HepG2 (cell line): ENCODE data around the gene LHX1. TPM values are rescaled to one million over a fixed set of nuclear protein-coding genes. Genes with fewer than 3 reads are reported as not detected.

Experiments
- ATAC-seq: fragments of 200-7000 bp; cut with Tn5 transposase; 3 replicates; pipeline ENCODE4 v1.9.1; 2020; ENCODE audit warnings: mild to moderate bottlenecking, moderate library complexity
- BruUV-seq: library from RNA; stranded (reverse); fragments of 400-500 nt; replicated peaks from 2 replicates; lab custom pipeline; 2021; lab: Mats Ljungman, UMichigan
- CTCF ChIA-PET: fragments of 300-600 bp; formaldehyde crosslinking; extraction: SDS; loops from one replicate; lab custom pipeline; 2021; ENCODE audit warnings: low total read pairs, inconsistent platforms, low intra/inter-chr PET ratio; lab: Yijun Ruan, JAX
- POLR2A ChIA-PET: fragments of 350-600 bp; sonication (Branson Sonifier 250); formaldehyde crosslinking; loops from one replicate; lab custom pipeline; 2020; ENCODE audit warnings: antibody characterized with exemption, inconsistent platforms; lab: Yijun Ruan, JAX
- DNase-seq: peaks from one replicate; pipeline ENCODE4 v3.0.0-alpha.2; 2015; ENCODE audit warnings: low spot score
- FAIRE-seq: peaks from 3 replicates; lab custom pipeline; 2011; peaks lifted over from hg19 to GRCh38; lab: Jason Lieb, UNC
- H2AFZ ChIP-seq: one replicate; pipeline ENCODE4 v1.6.1; 2011; ENCODE audit warnings: low read length, inconsistent platforms
- H3K27ac ChIP-seq: fragments of 300-600 bp; 3 replicates; pipeline ENCODE4 v1.8.0; 2011; ENCODE audit warnings: mixed run types, mild to moderate bottlenecking, mixed read lengths, low read length, inconsistent platforms; ENCODE audit not compliant: insufficient read depth; ENCODE audit errors: extremely low read length
- H3K27me3 ChIP-seq, 2 experiments: fragments of 200-600 bp in 1 of 2; 2 replicates in 1 of 2; 3 replicates in 1 of 2; pipeline versions ENCODE4 v1.6.0 to v1.8.0; 2011; ENCODE audit warnings: low read length in 2 of 2, mild to moderate bottlenecking in 2 of 2, moderate library complexity in 2 of 2, inconsistent platforms in 1 of 2; ENCODE audit not compliant: insufficient read depth in 2 of 2, control insufficient read depth in 1 of 2
- H3K36me3 ChIP-seq, 2 experiments: fragments of 200-600 bp in 1 of 2; replicated peaks in 1 of 2; 2 replicates in 1 of 2; 3 replicates in 1 of 2; pipeline versions ENCODE4 v1.5.1 to v1.8.0; 2011; ENCODE audit warnings: low read length in 2 of 2, inconsistent platforms in 1 of 2; ENCODE audit not compliant: insufficient read depth in 2 of 2, control insufficient read depth in 1 of 2
- H3K4me1 ChIP-seq: 2 replicates; pipeline ENCODE4 v1.5.1; 2012; ENCODE audit warnings: low read length, inconsistent platforms; ENCODE audit not compliant: insufficient read depth
- H3K4me2 ChIP-seq: 2 replicates; pipeline ENCODE4 v1.6.0; 2011; ENCODE audit warnings: low read depth, low read length, inconsistent platforms
- H3K4me3 ChIP-seq, 3 experiments: fragments of 200-600 bp in 1 of 3; sonication (generic), shearing (Covaris generic) in 1 of 3; replicated peaks in 1 of 3; 2 replicates each; pipeline ENCODE4 v1.5.1; 2011 to 2016; ENCODE audit warnings: low read length in 3 of 3, inconsistent platforms in 2 of 3, low read depth in 2 of 3, mild to moderate bottlenecking in 2 of 3, control low read depth in 1 of 3, mixed read lengths in 1 of 3; ENCODE audit not compliant: insufficient read depth in 1 of 3
- H3K79me2 ChIP-seq: one replicate; pipeline ENCODE4 v1.6.1; 2011; ENCODE audit warnings: low read length, inconsistent platforms; ENCODE audit not compliant: insufficient read depth
- H3K9ac ChIP-seq: 2 replicates; pipeline ENCODE4 v1.6.0; 2011; ENCODE audit warnings: mild to moderate bottlenecking, low read depth, low read length, inconsistent platforms; ENCODE audit not compliant: insufficient read depth
- H3K9me3 ChIP-seq: 2 replicates; pipeline ENCODE4 v1.5.1; 2012; ENCODE audit warnings: mild to moderate bottlenecking, low read length
- H4K20me1 ChIP-seq: 2 replicates; pipeline ENCODE4 v1.6.0; 2011; ENCODE audit warnings: inconsistent platforms, mild to moderate bottlenecking, low read length, moderate library complexity; ENCODE audit not compliant: insufficient read depth
- HIVEP1 ChIP-seq: sonication (generic); formaldehyde crosslinking; IDR thresholded peaks from 2 replicates; pipeline ENCODE4 v1.4.0; 2020; ENCODE audit warnings: mild to moderate bottlenecking, missing genetic modification reagents
- MAFF ChIP-seq: IDR thresholded peaks from 2 replicates; pipeline ENCODE4 v1.6.1; 2011; ENCODE audit warnings: low read depth, low read length, improper control_type of control experiment
- MAFK ChIP-seq, 2 experiments: IDR thresholded peaks in 1 of 2; conservative IDR thresholded peaks in 1 of 2; 2 replicates each; pipeline ENCODE4 v1.6.1; 2011; ENCODE audit warnings: improper control_type of control experiment in 2 of 2, low read length in 2 of 2
- SOX6 ChIP-seq, 2 experiments: fragments of 450-650 bp in 1 of 2; sonication (generic) in 1 of 2; formaldehyde crosslinking in 1 of 2; IDR thresholded peaks; 2 replicates each; pipeline versions ENCODE4 v1.4.0 to v1.6.1; 2017 to 2020; ENCODE audit warnings: antibody characterized with exemption in 1 of 2, mild to moderate bottlenecking in 1 of 2, missing genetic modification reagents in 1 of 2
- ZNF629 ChIP-seq: sonication (generic); formaldehyde crosslinking; conservative IDR thresholded peaks from 2 replicates; pipeline ENCODE4 v1.5.0; 2020; ENCODE audit warnings: missing genetic modification reagents
- WGBS: methylation state at CpG from one replicate; pipeline ENCODE4 v1.1.6; 2017; ENCODE audit warnings: low lambda C conversion rate; 5-methylcytosine and 5-hydroxymethylcytosine counted together
- in situ Hi-C: cut with HindIII; loops from 2 replicates; pipeline ENCODE4 v1.10.0; 2017; ENCODE audit warnings: low pct_unique_long_range_greater_than_20kb; ENCODE audit not compliant: extremely low pct_ligation_motif_present
- intact Hi-C: fragments of 100-400 bp; cut with micrococcal nuclease; formaldehyde crosslinking; loops from one replicate; pipeline ENCODE4 v1.10.0; 2022; ENCODE audit not compliant: unreplicated experiment
- polyA plus RNA-seq, 8 experiments: library from polyadenylated mRNA; depleted of rRNA in 3 of 8; stranded (reverse) in 7 of 8; unstranded in 1 of 8; fragments of >200 nt; fragmentation: Illumina TruSeq in 4 of 8; extraction: Trizol in 4 of 8; gene quantifications; 2 replicates each; pipeline versions ENCODE4 v1.2.1 to v1.2.3, GENCODE V29; 2011 to 2016; ENCODE audit warnings: low read depth in 4 of 8, missing spikeins in 1 of 8, mixed read lengths in 1 of 8; ENCODE audit not compliant: insufficient read depth in 1 of 8
- total RNA-seq, 5 experiments: library from RNA; depleted of rRNA; stranded (reverse); fragments of >200 nt; fragmentation: Illumina TruSeq; extraction: Trizol; gene quantifications; 2 replicates each; pipeline ENCODE4 v1.2.3, GENCODE V29; 2016; ENCODE audit warnings: low read depth in 1 of 5

The LHX1 gene
- total and polyA plus RNA-seq, 2 of the 13 experiments (the other 11 are each of a cell fraction or from before 2014, with no cell fraction given), result not detected

GRCh38 chr17:36951084-36951789 is 14.0 kb downstream of the LHX1 start:
- Histone ChIP-seq H3K4me1 (peaks cover 37% of the 10 kb centered on the region), H3K4me3 (no peak overlapping the region), H3K27me3 (peaks cover 0 to 22% of the 10 kb centered on the region in 2 experiments; a peak in 3 of 5 replicates), H3K79me2 (peaks cover 16% of the 10 kb centered on the region), H2AFZ (no peak overlapping the region), H3K9ac (no peak overlapping the region), H3K36me3 (peaks cover 15 to 40% of the 10 kb centered on the region in 2 experiments), H4K20me1 (no peaks in the 10 kb centered on the region; the same call in 1 of the 2 replicates), H3K27ac (no peak overlapping the region), H3K9me3 (no peaks in the 10 kb centered on the region)
- intact Hi-C loops, result loop anchor here (10.0 kb wide), 1 partner anchor 94 kb away; no protein-coding TSS in a partner anchor
- POLR2A ChIA-PET, result no interaction called here
- no peak for FAIRE-seq
- WGBS, result 93% methylated on average over 5 of the region's 5 CpGs
- BruUV-seq, result no TSS peak
- DNase-seq, result no peak
- in situ Hi-C loops, result no loop called here
- TF ChIP-seq ZNF629 (CRISPR knock-in tag), result peak; percentile 70
- no peak for TF ChIP-seq HIVEP1 (CRISPR knock-in tag)
- TF ChIP-seq, all 625 proteins: peak for 1
- H3K4me2 ChIP-seq, result 0 out of 2 replicates have a peak overlapping the region, but pooled peaks have one; percentile 93
- ATAC-seq, result no peak
- CTCF ChIA-PET, result no interaction called here

- Histone ChIP-seq H3K4me2 (no peak overlapping the region), H3K9me3 (no peaks in the 10 kb centered on the region), H2AFZ (no peak overlapping the region), H3K4me1 (peaks cover 6% of the 10 kb centered on the region; the same call in 1 of the 2 replicates), H3K79me2 (peaks cover 3% of the 10 kb centered on the region), H3K9ac (no peak overlapping the region), H3K36me3 (peaks cover 4 to 17% of the 10 kb centered on the region in 2 experiments; a peak in 2 of 5 replicates)
- POLR2A ChIA-PET, result no interaction called here
- 93% methylated on average over 4 of the region's 4 CpGs for WGBS
- TF ChIP-seq MAFK (conservative IDR thresholded peaks at IDR 0.05 in 1 of 2, IDR thresholded peaks at IDR 0.05 in 1 of 2; ENCODE audit: low read length in 2 of 2), result peak; percentile 65 to 83
- peak; percentile 77 for TF ChIP-seq MAFF
- TF ChIP-seq SOX6 (IDR thresholded peaks at IDR 0.05), result no peak
- no peak for TF ChIP-seq SOX6 (CRISPR knock-in tag; IDR thresholded peaks at IDR 0.05)
- TF ChIP-seq, all 625 proteins: peak for 2
- BruUV-seq, result TSS peak; percentile 15
- Histone ChIP-seq H3K27me3 (no peaks in the 10 kb centered on the region), H3K27ac (no peak overlapping the region), H4K20me1 (no peaks in the 10 kb centered on the region), H3K4me3 (no peak overlapping the region)
- DNase-seq, result no peak
- in situ Hi-C loops (no loop called here), intact Hi-C loops (no loop called here)
- CTCF ChIA-PET, result no interaction called here
- no peak for FAIRE-seq
- no peak for ATAC-seq
Measured at GRCh38 chr17:36971508-36971907, 34.2 kb downstream of the LHX1 start.
